Muscle layer of duodenum (tissue), 2 donors: ENCODE measurements around the gene TFAP2D.

Experiments
- H3K27ac ChIP-seq: one replicate; pipeline ENCODE4 v1.7.0; 2013; ENCODE audit warnings: mild to moderate bottlenecking, low read length
- H3K27me3 ChIP-seq: one replicate; pipeline ENCODE4 v1.7.0; 2013; ENCODE audit warnings: low read depth, mild to moderate bottlenecking, control low read depth, low read length
- H3K36me3 ChIP-seq, 2 donors: one replicate each; pipeline ENCODE4 v1.7.0; 2013; ENCODE audit warnings: low read length in 2 of 2, control low read depth in 1 of 2, mild to moderate bottlenecking in 1 of 2; ENCODE audit not compliant: insufficient read depth in 2 of 2, control insufficient read depth in 1 of 2
- H3K4me1 ChIP-seq, 2 donors: one replicate each; pipeline ENCODE4 v1.7.0; 2013; ENCODE audit warnings: low read length in 2 of 2, mild to moderate bottlenecking in 2 of 2, control low read depth in 1 of 2, moderate library complexity in 1 of 2; ENCODE audit not compliant: insufficient read depth in 2 of 2, control insufficient read depth in 1 of 2
- H3K4me3 ChIP-seq, 2 donors: one replicate each; pipeline ENCODE4 v1.7.0; 2013; ENCODE audit warnings: low read length in 2 of 2, low read depth in 1 of 2, mild to moderate bottlenecking in 1 of 2
- H3K9me3 ChIP-seq, 2 donors: one replicate each; pipeline ENCODE4 v1.7.0; 2013; ENCODE audit warnings: low read length in 2 of 2, control low read depth in 1 of 2, mild to moderate bottlenecking in 1 of 2; ENCODE audit not compliant: control insufficient read depth in 1 of 2
- donor health status: healthy.

TFAP2D gene

DNA sequence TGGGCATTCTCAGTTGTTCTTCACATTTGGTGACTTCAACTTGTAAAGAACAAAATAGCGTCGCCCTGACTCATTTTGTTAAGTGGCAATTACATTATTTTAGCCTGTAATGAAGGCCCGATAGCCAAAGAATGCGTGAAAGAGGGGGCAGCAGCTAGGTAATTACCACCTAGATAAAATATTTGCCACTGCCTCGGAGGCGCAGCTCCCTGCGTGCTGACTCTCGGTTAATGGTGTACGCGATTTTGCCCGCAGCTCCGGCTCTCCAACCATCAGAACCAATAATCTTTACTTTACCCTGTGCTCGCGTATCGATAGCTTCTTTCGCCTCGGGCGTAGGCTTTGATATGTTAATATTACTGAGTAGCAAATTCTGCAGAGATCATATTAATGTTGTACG is 8.7 kb downstream of the TFAP2D start:
- peaks cover 20% of the 10 kb centered on the region for H3K27me3 ChIP-seq
- no peaks in the 10 kb centered on the region for H3K9me3 ChIP-seq
- no peaks in the 10 kb centered on the region for H3K36me3 ChIP-seq
- H3K4me1 ChIP-seq: no peaks in the 10 kb centered on the region
- no peak overlapping the region for H3K27ac ChIP-seq
- H3K4me3 ChIP-seq: no peak overlapping the region

DNA sequence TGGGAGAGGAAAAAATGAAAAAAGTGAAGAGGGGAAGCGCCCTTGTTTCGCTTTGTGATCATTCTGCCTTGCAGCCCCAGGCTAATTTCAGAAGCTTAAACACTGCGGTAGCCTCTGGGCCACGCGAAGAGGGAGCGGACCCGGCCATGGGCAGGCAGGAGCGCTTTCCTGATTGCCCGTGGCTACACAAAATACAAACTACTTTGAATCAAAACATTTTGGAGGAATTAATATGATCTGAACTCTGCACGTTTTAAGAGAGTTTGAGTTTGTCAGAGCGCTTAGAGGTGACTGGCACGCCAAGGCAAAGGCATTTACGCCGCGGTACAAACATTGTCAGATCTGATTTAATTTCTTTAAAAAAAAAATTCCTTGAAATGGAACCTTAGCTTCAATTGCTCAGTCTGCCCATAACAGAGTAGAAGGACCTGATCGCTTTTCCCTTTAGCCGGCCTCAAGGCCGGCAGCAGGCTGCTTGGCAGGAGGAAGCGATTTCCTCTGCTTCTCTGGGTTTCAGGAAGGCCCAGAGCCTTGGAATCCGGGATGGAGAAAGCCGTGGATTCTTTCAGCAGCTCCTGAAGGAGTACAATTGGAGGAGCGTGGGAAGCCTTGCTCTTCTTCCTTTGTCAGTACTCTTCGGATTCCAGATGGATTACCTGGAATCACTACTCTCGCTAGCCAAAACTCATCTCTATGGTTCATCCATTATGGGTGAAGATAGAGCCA is 9.7 kb downstream of the TFAP2D start:
- peaks cover 20% of the 10 kb centered on the region for H3K27me3 ChIP-seq

GRCh38 chr6:50724381-50725124 is 11.2 kb downstream of the TFAP2D start:
- H3K27ac ChIP-seq: no peak overlapping the region
- H3K4me1 ChIP-seq: no peaks in the 10 kb centered on the region
- H3K4me3 ChIP-seq: no peak overlapping the region
- no peaks in the 10 kb centered on the region for H3K36me3 ChIP-seq
- no peaks in the 10 kb centered on the region for H3K9me3 ChIP-seq
- H3K27me3 ChIP-seq: peaks cover 20% of the 10 kb centered on the region

More for the DNA sequence above, 9.7 kb downstream of the TFAP2D start:
- Histone ChIP-seq H3K4me1 (no peaks in the 10 kb centered on the region), H3K4me3 (no peak overlapping the region), H3K27ac (no peak overlapping the region), H3K36me3 (no peaks in the 10 kb centered on the region), H3K9me3 (no peaks in the 10 kb centered on the region)

DNA sequence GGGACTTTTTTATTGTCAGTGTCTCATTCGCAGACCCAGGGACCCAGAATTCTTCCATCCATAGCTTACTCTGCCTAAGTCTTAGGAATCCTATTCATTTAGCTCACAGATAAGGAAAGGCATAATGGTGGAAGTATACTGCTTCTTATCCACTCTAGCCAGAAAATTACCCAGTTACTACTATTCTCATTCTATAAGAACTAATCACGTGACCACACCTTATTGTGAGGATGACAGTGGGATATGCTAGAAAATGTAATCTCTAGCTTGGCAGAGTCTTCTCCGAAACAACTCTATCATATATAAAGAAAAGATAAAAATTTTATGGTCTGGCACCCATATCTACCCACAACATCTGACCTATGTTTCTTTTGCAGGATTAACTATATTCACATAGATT is 21.2 kb downstream of the TFAP2D start:
- Histone ChIP-seq H3K4me1 (no peaks in the 10 kb centered on the region), H3K4me3 (no peak overlapping the region), H3K36me3 (no peaks in the 10 kb centered on the region), H3K27ac (no peak overlapping the region), H3K9me3 (no peaks in the 10 kb centered on the region), H3K27me3 (no peaks in the 10 kb centered on the region)

DNA sequence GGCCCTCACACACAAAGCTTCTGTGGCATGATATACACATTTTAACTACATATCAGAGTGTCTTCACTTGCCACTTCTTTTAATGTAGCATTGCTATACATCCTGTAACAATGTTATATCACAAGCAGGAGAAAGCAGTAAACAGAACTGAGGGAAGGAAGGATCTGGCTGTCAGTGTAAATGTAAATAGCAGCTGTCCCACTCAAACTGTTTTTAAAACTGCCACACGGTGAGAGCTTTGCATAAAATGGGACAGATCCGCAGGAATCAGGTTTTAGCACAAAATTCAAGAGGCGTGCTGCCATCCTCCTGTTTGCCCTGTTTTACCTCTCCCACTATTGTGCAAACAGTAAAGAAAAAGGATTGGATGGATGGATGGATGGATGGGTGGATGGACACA is 28.8 kb downstream of the TFAP2D start:
- no peaks in the 10 kb centered on the region for H3K36me3 ChIP-seq
- no peaks in the 10 kb centered on the region for H3K27me3 ChIP-seq
- H3K4me1 ChIP-seq: no peaks in the 10 kb centered on the region
- no peak overlapping the region for H3K27ac ChIP-seq
- no peaks in the 10 kb centered on the region for H3K9me3 ChIP-seq
- H3K4me3 ChIP-seq: no peak overlapping the region

- Histone ChIP-seq H3K36me3 (no peaks in the 10 kb centered on the region), H3K27me3 (no peaks in the 10 kb centered on the region), H3K4me1 (no peaks in the 10 kb centered on the region), H3K4me3 (no peak overlapping the region), H3K27ac (no peak overlapping the region), H3K9me3 (no peaks in the 10 kb centered on the region)
Observed at GRCh38 chr6:50744976-50745375, 31.6 kb downstream of the TFAP2D start.

- no peaks in the 10 kb centered on the region for H3K9me3 ChIP-seq
- H3K27ac ChIP-seq: no peak overlapping the region
- no peaks in the 10 kb centered on the region for H3K4me1 ChIP-seq
- H3K27me3 ChIP-seq: no peaks in the 10 kb centered on the region
- H3K4me3 ChIP-seq: no peak overlapping the region
- H3K36me3 ChIP-seq: no peaks in the 10 kb centered on the region
Observed at GRCh38 chr6:50762798-50763197, 49.5 kb downstream of the TFAP2D start.

DNA sequence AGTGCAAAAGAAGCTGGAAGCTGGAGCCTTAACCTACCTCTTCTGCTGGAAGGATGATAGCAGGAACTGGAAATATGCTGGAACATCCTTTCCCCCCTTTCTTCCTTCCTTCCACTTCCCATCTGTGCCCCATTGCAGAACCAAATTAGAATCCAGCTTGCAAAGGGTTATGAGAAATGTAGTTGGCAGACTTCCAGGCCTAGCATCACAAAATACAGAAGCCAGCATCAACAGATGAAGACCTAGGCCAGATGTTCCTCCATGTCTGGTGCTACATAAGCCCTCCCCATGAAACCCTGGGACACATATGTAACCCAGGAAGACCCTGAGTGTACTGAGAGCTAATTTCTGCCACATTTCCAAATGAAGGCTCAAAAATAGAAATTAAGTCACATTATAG is 65.4 kb downstream of the TFAP2D start:
- no peak overlapping the region for H3K27ac ChIP-seq
- no peaks in the 10 kb centered on the region for H3K36me3 ChIP-seq
- H3K4me1 ChIP-seq: no peaks in the 10 kb centered on the region
- no peaks in the 10 kb centered on the region for H3K27me3 ChIP-seq
- H3K4me3 ChIP-seq: no peak overlapping the region
- no peaks in the 10 kb centered on the region for H3K9me3 ChIP-seq

- H3K4me1 ChIP-seq: no peaks in the 10 kb centered on the region
- no peak overlapping the region for H3K4me3 ChIP-seq
- H3K27ac ChIP-seq: no peak overlapping the region
- H3K27me3 ChIP-seq: no peaks in the 10 kb centered on the region
- H3K9me3 ChIP-seq: no peaks in the 10 kb centered on the region
- H3K36me3 ChIP-seq: no peaks in the 10 kb centered on the region
Observed at GRCh38 chr6:50780382-50780781, 67.1 kb downstream of the TFAP2D start.

DNA sequence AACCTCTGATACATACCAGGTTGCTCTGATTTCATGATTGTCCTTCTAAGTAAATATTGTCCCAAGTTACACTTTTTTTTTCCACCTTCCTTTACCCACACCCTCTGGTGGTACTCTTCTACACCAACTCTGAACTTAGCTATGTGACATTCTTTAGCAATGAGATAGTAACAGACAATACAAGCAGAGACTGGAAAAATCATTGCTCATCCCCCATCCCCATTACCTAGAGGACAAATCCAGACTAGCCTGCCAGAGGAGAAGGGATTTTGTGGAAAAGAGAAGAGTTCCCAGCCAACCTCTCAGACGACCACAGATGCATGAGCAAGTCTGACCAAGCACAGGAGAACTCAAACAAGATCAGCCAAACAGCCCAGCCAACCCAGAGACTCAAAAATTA is 72.6 kb downstream of the TFAP2D start:
- Histone ChIP-seq H3K27ac (no peak overlapping the region), H3K4me1 (no peaks in the 10 kb centered on the region), H3K36me3 (no peaks in the 10 kb centered on the region)

GRCh38 chr6:50791900-50792508 is 78.7 kb downstream of the TFAP2D start:
- no peak overlapping the region for H3K4me3 ChIP-seq
- H3K4me1 ChIP-seq: no peaks in the 10 kb centered on the region
- no peaks in the 10 kb centered on the region for H3K27me3 ChIP-seq
- H3K36me3 ChIP-seq: no peaks in the 10 kb centered on the region
- no peak overlapping the region for H3K27ac ChIP-seq
- H3K9me3 ChIP-seq: no peaks in the 10 kb centered on the region

More for the DNA sequence above, 72.6 kb downstream of the TFAP2D start:
- no peaks in the 10 kb centered on the region for H3K9me3 ChIP-seq
- H3K4me3 ChIP-seq: no peak overlapping the region
- H3K27me3 ChIP-seq: no peaks in the 10 kb centered on the region
